Measurements from ENCODE around the gene C2orf72. TPM values are rescaled to one million over a fixed set of nuclear protein-coding genes. Genes with fewer than 3 reads are reported as not detected.

C2orf72 gene
- total RNA-seq, 1 experiment from 2014 or later: not detected

DNA sequence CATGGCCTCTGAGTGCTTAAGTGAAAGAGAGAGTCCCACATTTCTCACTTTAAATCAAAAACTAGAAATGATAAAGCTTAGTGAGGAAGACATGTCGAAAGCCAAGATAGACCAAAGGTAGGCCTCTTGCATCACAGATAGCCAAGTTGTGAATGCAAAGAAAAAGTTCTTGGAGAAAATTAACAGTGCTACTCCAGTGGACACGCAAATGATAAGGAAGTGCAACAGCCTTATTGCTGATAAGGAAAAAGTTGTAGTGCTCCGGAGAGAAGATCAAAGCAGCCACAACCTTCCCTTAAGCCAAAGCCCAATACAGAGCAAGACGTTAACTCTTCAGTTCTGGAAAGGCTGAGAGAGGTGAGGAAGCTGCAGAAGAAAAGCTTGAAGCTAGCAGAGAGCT is 51.4 kb downstream of the C2orf72 start:
- H3K4me2 ChIP-seq (ENCODE audit: low read depth, low read length, poor library complexity, severe bottlenecking): no peak overlapping the region
- H3K36me3 ChIP-seq (ENCODE audit: insufficient read depth, low read length): peaks cover 51% of the 10 kb centered on the region
- H4K20me1 ChIP-seq (ENCODE audit: insufficient read depth, low read depth, low read length): no peaks in the 10 kb centered on the region
- H3K79me2 ChIP-seq (ENCODE audit: low read length): peaks cover 17% of the 10 kb centered on the region
- DNase-seq: no peak
- H3K9ac ChIP-seq (ENCODE audit: low read length): no peak overlapping the region
- no peaks in the 10 kb centered on the region for H3K4me1 ChIP-seq (ENCODE audit: low read length)
- no peak overlapping the region for H3K4me3 ChIP-seq (ENCODE audit: low read length)
- no peaks in the 10 kb centered on the region for H3K9me3 ChIP-seq (ENCODE audit: low read length)
- H3K27ac ChIP-seq (ENCODE audit: low read length): no peak overlapping the region
- no peak overlapping the region for H2AFZ ChIP-seq (ENCODE audit: low read length)
- no peaks in the 10 kb centered on the region for H3K27me3 ChIP-seq (ENCODE audit: low read length)
- no peaks in the 10 kb centered on the region for H3K9me2 ChIP-seq (replicated peaks; ENCODE audit: insufficient read depth, low read length)

DNA sequence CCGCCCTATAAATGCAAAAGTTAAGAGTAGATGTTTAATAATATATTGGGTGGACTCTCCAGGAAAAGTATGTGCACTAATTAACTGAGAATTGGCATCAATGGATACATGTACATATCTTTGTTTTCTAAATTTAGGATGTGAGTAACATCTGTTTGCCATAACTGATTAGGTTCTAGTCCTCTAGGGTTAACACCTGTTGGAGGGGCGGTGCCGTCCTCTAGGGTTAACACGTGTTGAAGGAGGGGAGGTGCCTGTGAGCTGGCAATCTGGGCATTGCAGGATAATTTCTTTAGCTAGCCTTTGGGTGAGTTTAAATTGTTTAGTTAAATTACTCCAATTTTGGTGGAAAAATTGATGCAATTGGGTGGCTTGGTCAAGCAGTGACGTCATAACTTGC is 56.6 kb downstream of the C2orf72 start:
- no peaks in the 10 kb centered on the region for H3K27me3 ChIP-seq (ENCODE audit: low read length)
- DNase-seq: no peak
- H3K4me1 ChIP-seq (ENCODE audit: low read length): no peaks in the 10 kb centered on the region
- H3K4me3 ChIP-seq (ENCODE audit: low read length): no peak overlapping the region
- no peaks in the 10 kb centered on the region for H4K20me1 ChIP-seq (ENCODE audit: insufficient read depth, low read depth, low read length)
- no peaks in the 10 kb centered on the region for H3K9me2 ChIP-seq (replicated peaks; ENCODE audit: insufficient read depth, low read length)
- no peak overlapping the region for H3K9ac ChIP-seq (ENCODE audit: low read length)
- no peaks in the 10 kb centered on the region for H3K9me3 ChIP-seq (ENCODE audit: low read length)
- H3K79me2 ChIP-seq (ENCODE audit: low read length): peaks cover 28% of the 10 kb centered on the region
- H3K27ac ChIP-seq (ENCODE audit: low read length): no peak overlapping the region
- peaks cover 21% of the 10 kb centered on the region; the same call in 1 of the 2 replicates for H3K36me3 ChIP-seq (ENCODE audit: insufficient read depth, low read length)
- no peak overlapping the region for H2AFZ ChIP-seq (ENCODE audit: low read length)
- H3K4me2 ChIP-seq (ENCODE audit: low read depth, low read length, poor library complexity, severe bottlenecking): no peak overlapping the region

DNA sequence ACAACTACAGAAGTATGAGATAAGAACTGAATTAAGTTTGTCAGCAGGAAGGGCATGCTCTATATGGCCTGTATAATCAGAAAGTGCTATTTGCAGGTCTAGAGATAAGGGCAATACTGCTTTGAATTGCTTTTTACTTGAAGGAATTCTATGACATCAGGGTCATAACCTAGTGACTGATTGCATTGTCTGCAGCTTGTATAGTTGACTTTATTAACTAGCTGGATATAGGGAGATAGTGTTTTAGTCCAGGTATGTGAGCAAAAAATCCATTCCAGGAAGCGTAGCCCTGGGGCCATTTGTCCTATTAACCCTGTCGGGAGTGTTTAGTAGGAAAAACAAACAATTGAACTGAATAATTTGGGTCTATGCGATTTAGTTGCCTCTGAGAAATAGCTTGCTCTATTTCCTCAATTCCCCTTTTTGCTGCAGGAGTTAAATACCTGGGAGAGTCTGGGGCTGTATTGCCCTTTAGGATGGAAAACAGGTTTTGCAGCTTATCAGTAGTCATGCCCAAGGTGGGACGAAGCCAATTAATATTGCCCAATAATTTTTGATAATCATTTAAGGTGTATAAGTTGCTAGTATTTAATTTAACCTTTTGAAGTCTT is 57.5 kb downstream of the C2orf72 start:
- Histone ChIP-seq H3K9me2 (replicated peaks; ENCODE audit: insufficient read depth, low read length) (no peaks in the 10 kb centered on the region), H3K27me3 (ENCODE audit: low read length) (no peaks in the 10 kb centered on the region), H3K4me1 (ENCODE audit: low read length) (no peaks in the 10 kb centered on the region), H3K9me3 (ENCODE audit: low read length) (no peaks in the 10 kb centered on the region), H3K9ac (ENCODE audit: low read length) (no peak overlapping the region), H4K20me1 (ENCODE audit: insufficient read depth, low read depth, low read length) (no peaks in the 10 kb centered on the region), H3K79me2 (ENCODE audit: low read length) (peaks cover 29% of the 10 kb centered on the region), H3K36me3 (ENCODE audit: insufficient read depth, low read length) (peaks cover 18% of the 10 kb centered on the region; the same call in 1 of the 2 replicates), H2AFZ (ENCODE audit: low read length) (no peak overlapping the region), H3K4me2 (ENCODE audit: low read depth, low read length, poor library complexity, severe bottlenecking) (no peak overlapping the region), H3K4me3 (ENCODE audit: low read length) (no peak overlapping the region), H3K27ac (ENCODE audit: low read length) (no peak overlapping the region)
- DNase-seq: no peak

Other genes with a start within 250 kb of the C2orf72 start
- 0.19 TPM in 1 of 2 replicates, not detected in the other for gene ITM2C, start 172.6 kb upstream of the C2orf72 start, total RNA-seq (2014; rRNA removed; shearing (Covaris generic); ENCODE audit: low replicate concordance)
- gene GPR55, start 112.3 kb upstream of the C2orf72 start, total RNA-seq (2014; rRNA removed; shearing (Covaris generic); ENCODE audit: low replicate concordance): 2.9 and 9.5 TPM in 2 replicates
- gene SPATA3, start 41.4 kb upstream of the C2orf72 start, total RNA-seq (2014; rRNA removed; shearing (Covaris generic); ENCODE audit: low replicate concordance): not detected in 2 replicates
- 50.0 and 92.1 TPM in 2 replicates for gene PSMD1, start 19.3 kb downstream of the C2orf72 start, total RNA-seq (2014; rRNA removed; shearing (Covaris generic); ENCODE audit: low replicate concordance)
- gene HTR2B, start 87.5 kb downstream of the C2orf72 start, total RNA-seq (2014; rRNA removed; shearing (Covaris generic); ENCODE audit: low replicate concordance): not detected in 2 replicates
- 7.7 and 11.5 TPM in 2 replicates for gene ARMC9, start 161.1 kb downstream of the C2orf72 start, total RNA-seq (2014; rRNA removed; shearing (Covaris generic); ENCODE audit: low replicate concordance)

All from Karpas-422 (cell line).